Esophagus mucosa (tissue), 1 donor: ENCODE results near the gene S100A5. TPM values are rescaled to one million over a fixed set of nuclear protein-coding genes. Genes with fewer than 3 reads are reported as not detected.
A peak's percentile ranks its signal among the peaks of the same experiment; 100 is the strongest.
"Not testable (repeated sequence)": the region's sequence is repeated elsewhere in the genome, so short reads cannot be mapped to it uniquely, and the experiment has no call there.

Source experiments
- ATAC-seq: fragments of 200-7000 bp; cut with Tn5 transposase; one replicate; pipeline ENCODE4 v1.9.1; 2020
- total RNA-seq: library from RNA; stranded (reverse); gene quantifications from one replicate; pipeline ENCODE4 v1.2.4, GENCODE V29; 2023
- donor health status: DM: yes; HTN: yes; CAD: no.

S100A5 gene, protein sequence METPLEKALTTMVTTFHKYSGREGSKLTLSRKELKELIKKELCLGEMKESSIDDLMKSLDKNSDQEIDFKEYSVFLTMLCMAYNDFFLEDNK
- not detected for total RNA-seq

DNA sequence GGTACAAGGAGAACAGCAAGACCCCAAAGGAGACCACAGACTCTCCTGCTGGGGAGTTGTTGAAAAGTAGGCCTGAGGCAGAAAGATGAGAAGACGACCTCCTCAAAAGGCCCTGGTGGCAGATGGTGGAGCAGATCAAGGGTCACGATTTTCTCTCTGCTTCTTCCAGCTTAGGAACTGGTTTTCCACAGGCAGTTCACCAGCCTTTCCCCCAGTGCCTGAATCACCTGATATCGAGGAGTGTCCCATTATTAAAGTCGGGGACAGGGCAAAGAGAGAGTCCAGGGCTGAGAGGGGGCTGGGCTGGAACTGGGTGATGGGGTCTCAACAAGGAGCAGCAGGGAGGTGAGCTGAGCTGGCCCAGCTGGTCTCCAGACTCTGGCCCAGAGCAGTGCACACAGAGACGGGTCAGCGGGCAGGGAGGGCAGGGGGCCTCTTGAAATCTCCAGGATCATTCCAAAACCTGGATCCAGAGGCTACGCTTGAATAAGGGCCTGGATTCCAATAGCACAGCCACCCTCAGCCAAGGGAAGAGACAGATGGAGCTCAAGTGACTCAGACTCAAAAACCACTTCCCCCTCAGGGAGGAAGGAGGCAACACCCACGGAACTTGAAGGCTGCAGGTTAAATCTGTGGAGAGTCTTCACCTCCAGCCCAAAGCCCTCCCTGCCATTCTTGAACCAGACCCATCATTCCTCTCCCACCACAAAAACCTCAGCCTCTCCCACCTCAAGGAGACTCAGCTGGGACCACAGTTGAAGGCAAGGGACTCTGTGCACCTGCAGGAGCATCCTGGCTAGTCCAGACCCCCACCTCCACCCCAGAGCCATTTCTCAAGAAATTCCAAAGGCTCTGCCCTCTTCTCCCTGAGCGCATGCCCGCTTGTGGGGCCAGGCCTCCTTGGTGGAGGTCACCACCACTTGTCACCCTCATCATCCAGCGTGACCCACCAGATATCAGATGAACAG lies at the start of gene S100A5:
Gene S100A5 (minus strand): TSS at position 541 of the 968 bp plus-strand sequence. CDS start 743 bp downstream, outside the sequence.
- ATAC-seq = no peak

DNA sequence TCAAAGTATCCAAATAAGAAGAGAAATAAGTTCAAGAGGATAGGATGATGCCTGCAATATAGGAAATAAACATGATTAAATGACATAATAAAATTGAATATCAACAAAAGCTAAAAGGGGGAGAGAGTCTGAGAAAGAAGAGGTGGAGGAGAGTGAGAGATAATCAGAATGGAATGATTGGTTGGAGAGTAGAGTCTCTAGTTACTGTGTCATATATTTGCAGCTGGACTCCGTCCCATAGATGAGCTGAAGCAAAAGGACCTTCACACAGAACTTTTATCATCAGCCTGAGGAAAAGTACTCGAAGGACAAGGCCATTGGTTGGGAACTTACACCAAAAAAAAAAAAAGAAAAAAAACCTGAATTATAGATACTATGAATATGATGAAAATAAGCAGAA lies 47.7 kb upstream of the S100A5 start:
- no peak for ATAC-seq

DNA sequence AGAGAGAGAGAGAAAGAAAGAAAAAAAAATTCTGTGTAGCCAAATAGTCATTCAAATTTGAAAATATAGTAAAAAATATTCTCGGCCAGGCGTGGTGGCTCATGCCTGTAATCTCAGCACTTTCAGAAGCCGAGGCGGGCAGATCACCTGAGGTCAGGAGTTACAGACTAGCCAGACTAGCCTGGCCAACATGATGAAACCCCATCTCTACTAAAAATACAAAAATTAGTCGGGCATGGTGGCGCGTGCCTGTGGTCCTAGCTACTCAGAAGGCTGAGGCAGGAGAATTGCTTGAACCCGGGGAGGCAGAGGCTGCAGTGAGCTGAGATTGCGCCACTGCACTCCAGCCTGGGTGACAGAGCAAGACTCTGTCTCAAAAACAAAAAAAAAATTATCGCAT lies 47.3 kb upstream of the S100A5 start:
- not testable (repeated sequence) for ATAC-seq

DNA sequence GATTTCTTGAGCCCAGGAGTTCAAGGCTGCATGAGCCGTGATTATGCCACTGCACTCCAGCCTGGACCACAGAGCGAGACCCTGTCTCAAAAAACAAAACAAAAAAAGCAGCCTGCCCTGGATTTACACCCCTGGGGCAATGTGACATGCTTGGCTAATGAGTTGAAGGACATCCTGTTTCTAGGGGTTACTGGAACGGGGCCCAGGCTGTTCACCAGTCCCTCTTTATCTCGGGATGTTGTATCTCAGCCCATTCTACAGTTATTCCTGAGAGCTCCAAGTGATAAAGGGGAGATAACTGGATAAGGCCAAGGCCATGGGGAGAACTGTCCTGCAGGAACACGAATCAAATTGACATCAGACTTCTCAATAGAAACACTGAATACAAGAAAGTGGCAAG lies 46.6 kb upstream of the S100A5 start:
- peak; percentile 20 for ATAC-seq

DNA sequence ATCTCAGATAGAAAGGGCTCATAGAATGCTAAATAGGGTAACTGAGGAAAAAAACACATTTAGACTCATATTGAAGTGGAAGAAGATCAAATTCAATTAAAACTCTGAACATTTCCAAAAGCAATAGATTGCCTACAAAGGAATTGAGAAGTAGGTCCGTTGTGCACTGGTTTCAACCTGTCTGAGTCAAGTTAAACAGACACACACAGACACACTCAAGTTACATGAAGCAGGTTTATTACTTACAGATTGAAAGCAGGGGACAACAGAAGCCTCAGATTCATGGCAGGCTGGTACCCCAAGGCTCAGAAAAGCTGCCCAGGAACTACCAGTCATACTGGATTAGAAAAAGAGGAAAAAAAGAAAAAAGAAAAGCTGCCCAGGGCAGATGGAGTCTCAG lies 45.6 kb upstream of the S100A5 start:
- ATAC-seq = no peak

DNA sequence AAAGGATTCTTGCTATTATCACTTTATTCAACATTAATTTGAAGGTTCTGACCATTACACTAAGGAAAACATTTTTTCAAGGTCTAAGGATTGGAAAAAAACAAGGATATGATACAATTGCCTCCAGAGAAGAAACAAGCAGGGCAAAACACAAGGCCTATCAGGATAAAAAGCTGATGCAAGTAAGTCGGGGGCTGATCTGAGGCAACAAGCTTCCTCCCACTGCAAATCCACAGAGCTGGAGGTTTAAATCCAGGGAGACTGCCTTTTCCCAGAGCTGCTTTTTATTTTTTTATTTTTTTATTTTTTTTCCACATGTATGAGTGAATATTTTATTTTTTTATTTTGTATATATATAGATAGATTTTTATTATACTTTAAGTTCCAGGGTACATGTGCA lies 44.3 kb upstream of the S100A5 start:
- no peak for ATAC-seq

DNA sequence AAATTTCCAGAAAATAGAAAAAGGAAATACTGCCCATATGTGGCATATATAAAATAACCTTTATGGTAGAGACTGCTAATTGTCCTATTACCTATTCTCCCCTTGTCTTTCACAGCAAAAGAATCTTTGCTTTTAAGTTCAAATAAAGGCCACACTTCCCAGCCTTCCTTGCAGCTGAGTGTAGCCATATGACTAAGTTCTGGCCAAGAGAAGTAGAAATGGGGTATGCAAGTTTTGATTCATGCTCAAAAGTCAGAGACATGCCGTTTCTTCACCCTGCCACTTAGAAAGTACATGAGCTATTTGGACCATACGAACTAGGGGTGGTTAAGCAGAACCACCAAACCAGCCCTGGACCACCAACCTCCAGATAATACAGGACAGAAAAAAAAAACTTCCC lies 43.2 kb upstream of the S100A5 start:
- ATAC-seq = no peak

DNA sequence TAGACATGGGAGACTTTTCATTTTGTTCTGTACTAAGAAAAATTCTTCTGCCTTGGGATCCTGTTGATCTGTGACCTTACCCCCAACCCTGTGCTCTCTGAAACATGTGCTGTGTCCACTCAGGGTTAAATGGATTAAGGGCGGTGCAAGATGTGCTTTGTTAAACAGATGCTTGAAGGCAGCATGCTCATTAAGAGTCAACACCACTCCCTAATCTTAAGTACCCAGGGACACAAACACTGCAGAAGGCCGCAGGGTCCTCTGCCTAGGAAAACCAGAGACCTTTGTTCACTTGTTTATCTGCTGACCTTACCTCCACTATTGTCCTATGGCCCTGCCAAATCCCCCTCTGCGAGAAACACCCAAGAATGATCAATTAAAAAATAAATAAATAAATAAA lies 42.8 kb upstream of the S100A5 start:
- ATAC-seq = not testable (repeated sequence)

DNA sequence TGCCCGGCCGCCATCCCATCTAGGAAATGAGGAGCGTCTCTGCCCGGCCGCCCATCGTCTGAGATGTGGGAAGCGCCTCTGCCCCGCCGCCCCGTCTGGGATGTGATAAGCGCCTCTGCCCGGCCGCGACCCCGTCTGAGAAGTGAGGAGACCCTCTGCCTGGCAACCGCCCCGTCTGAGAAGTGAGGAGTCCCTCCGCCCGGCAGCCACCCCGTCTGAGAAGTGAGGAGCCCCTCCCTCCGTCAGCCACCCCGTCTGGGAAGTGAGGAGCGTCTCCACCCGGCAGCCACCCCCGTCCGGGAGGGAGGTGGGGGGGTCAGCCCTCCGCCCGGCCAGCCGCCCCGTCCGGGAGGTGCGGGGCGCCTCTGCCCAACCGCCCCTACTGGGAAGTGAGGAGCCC lies 42.1 kb upstream of the S100A5 start:
- not testable (repeated sequence) for ATAC-seq

DNA sequence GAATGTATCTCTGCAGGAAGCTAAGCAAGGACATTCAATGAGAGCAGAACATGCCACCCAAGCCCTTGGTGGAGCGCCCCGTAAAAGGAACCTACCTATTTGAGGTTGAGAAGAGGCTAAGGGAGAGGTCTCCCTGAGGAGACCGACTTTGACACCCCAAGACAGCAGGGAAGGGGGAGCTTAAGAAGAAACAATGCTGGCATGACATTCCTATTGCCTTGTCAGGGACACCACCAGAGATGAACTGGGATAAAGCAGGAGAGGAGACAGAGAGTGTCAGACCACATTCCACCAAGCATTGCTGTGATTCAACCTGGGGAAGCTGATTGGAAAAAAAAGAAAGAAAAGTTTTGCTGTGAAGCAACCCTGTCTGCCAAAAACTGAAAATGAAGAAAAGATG lies 38.2 kb upstream of the S100A5 start:
- no peak for ATAC-seq

DNA sequence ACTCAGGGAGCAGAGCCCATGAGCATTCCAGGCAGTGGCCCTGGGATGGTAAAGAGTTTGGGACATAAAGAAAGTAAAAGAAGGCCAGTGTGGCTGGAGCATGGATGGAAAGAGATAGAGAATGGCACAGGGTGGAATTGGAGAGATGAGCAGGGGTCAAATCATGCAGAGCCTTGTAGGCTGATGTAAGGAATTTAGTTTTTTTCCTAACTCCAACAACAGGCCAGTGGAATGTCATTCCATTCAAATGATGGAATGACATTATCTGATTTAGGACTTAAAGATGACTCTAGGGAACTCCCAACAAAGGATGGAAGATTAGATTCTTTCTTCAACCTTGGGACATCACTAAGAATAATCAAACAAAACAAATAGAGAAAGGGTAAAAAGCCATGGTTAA lies 37.8 kb upstream of the S100A5 start:
- no peak for ATAC-seq

DNA sequence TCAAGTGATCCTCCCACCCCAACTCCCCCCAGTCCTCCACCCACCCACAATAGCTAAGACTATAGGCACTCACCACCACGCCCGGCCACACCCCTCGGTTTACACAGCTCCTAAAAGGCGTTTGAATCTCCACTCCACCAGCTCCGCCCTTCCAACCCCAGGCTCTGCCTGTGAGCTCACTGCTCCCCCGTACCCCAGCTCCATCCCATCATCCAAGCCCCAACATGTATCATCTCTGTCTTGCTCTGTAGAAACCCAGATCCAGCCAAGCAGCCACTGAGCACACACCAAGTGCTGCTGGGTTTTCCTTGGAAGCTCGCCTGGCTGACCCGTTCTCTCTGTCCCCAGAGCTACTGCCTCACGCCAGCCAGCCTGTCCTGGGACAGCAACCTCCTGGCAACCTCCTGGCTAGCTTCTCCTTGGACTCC lies 36.9 kb upstream of the S100A5 start:
- peak; percentile 90 for ATAC-seq

DNA sequence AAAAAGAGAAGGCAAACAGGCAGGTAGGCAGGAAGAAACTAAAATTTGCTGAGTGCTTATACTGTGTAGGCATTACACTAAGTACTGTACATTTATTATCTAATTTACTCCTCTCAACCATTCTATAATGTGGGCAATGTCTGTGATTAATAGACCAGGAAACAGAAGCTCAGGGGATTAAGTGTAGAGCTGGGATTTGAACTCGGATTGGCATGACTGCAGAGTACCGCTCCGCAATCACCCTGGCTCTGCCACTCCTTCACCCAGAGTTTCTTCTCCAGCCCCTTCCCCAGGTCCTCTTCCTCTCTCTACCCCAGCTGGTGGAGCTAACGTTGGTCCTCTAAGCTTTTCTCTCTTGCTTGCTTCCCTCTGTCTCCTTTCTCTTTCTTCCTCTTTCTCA lies 36.4 kb upstream of the S100A5 start:
- ATAC-seq = peak; percentile 68

DNA sequence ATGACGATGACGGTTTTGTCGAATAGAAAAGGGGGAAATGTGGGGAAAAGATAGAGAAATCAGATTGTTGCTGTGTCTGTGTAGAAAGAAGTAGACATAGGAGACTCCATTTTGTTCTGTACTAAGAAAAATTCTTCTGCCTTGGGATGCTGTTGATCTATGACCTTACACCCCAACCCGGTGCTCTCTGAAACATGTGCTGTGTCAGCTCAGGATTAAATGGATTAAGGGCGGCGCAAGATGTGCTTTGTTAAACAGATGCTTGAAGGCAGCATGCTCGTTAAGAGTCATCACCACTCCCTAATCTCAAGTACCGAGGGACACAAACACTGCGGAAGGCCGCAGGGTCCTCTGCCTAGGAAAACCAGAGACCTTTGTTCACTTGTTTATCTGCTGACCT lies 34.8 kb upstream of the S100A5 start:
- ATAC-seq = not testable (repeated sequence)

DNA sequence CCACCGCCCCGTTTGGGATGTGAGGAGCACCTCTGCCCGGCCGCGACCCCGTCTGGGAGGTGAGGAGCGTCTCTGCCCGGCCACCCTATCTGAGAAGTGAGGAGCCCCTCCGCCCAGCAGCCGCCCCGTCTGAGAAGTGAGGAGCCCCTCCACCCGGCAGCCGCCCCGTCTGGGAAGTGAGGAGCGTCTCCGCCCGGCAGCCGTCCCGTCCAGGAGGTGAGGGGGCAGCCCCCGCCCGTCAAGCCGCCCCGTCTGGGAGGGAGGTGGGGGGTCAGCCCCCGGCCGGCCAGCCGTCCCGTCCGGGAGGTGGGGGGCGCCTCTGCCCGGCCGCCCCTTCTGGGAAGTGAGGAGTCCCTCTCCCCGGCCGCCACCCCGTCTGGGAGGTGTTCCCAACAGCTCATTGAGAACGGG lies 34.4 kb upstream of the S100A5 start:
- ATAC-seq = not testable (repeated sequence)

DNA sequence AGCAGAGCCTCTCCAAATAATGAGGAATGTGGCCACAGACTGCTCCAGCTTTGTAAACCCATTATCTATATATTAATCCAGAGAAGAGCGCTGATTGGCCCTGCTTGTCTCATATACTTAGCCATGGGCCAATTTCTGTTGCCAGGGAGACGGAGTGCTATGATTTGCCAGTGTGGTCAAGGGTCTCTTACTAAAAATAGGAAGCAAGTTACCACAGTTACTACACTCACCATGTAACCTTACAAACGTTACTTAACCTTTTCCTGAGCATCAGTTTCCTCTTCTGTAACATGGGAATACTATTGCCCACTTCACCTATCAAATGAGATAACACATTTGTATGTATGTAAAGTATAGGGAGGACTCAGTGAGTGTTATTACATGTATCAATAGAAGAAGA lies 32.6 kb upstream of the S100A5 start:
- ATAC-seq = no peak

DNA sequence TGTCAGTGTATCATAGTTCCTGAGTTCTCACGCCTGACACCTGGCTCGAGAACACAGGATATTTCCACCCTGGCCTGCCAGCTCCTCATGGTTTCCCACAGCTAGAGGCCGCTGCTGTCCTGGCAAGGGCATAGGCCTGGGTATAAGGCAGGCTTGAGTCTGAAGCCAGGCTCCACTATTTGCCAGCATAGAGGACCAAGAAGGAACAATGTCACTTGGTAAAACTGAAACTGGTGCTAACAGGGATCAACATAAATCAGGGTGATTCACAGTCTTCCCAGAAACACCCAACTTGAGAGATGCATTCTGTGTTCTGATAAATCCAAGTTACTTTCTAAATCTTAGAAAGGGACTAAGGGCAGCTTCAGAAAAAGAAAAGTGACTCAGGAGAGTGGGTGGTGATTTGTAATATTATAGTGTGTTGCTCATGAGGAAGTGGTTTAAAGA lies 31.9 kb upstream of the S100A5 start:
- peak; percentile 73 for ATAC-seq

DNA sequence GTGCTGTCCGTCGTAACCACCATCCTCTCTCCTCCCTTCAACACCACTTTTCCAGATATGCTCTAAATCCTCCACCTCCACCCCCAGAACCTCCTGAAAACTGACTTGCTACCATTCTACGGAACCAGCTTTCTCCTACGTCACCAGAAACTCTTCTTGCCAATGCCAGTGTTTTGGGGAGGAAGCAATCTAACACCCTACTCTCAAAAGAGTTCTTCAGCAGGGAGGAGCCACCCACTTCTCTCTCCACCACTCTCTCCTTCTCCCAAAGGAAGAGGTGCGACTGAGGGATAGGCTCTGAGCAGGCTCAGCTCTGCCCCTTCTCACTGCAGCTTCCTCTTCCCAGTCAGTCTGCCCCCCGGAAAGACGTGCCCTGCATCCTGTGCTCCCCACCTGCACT lies 31.0 kb upstream of the S100A5 start:
- no peak for ATAC-seq

DNA sequence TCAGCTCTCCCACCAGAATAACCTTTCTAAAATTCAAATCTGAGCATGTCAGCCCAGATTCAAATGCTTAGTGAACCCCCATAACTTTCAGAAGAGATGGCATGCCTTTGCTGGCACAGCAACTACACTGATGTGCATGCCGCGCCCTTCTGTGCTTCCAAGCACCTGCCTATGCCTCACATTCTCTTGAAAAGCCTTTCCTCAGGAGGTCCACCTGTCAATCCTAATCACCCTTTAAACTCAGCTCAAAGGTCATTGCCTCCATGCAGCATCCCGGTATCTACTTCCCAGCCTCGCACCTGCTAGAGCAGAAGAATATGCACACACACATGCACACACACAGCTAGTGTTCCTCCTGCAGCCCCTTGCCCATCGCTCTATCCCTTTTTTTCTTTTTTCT lies 30.1 kb upstream of the S100A5 start:
- ATAC-seq = no peak

DNA sequence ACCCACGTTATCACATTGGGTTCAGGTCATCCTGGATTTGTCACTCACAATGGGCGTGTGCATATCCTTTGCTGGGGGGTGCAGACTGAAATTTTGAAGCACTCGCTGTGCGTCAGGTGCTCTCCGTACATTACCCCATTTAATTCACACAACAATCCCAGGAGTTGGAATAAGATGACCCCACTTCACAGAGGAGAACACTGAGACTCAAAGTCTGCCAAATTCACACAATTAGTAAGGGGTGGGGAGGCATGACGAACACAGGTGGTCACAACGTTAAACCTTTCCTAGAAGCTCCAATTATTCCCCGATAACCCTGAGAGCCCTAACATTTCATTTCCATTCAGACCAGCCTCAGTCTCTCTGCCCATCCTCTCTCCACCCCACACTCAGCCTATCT lies 28.7 kb upstream of the S100A5 start:
- ATAC-seq = no peak

DNA sequence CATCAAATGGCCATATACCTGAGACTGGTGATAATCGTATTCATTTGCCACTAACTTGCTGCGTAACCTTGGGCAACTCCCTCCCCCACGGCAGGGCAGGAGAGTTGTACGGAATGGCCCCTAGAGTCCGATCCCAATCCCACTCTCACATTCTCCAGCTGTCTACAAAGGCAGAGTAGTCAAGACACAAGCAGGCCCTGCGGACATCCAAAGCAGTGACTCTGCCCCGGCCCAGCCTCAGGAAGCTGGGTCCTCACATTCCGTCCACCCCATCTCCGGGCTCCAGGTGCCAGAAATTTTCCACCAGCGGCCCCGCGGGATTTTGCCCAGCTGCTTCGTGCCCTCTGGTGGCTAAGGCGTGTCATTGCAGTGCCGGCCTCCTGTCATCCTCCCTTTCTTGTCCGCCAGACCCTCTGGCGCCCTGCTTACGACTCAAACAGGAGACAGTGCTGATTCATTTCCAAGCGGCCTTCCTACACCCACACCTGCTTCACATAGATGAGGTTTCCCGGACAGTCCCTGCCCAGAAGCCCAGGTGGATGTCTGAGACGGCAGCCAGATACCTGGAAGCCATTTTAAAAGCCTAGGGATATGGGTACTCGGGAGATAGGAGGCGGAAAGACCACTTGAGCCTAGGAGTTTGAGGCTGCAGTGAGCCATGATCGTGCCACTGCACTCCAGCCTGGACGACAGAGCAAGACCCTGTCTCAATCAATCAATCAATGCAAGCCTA lies 27.8 kb upstream of the S100A5 start:
- peak; percentile 23 for ATAC-seq

DNA sequence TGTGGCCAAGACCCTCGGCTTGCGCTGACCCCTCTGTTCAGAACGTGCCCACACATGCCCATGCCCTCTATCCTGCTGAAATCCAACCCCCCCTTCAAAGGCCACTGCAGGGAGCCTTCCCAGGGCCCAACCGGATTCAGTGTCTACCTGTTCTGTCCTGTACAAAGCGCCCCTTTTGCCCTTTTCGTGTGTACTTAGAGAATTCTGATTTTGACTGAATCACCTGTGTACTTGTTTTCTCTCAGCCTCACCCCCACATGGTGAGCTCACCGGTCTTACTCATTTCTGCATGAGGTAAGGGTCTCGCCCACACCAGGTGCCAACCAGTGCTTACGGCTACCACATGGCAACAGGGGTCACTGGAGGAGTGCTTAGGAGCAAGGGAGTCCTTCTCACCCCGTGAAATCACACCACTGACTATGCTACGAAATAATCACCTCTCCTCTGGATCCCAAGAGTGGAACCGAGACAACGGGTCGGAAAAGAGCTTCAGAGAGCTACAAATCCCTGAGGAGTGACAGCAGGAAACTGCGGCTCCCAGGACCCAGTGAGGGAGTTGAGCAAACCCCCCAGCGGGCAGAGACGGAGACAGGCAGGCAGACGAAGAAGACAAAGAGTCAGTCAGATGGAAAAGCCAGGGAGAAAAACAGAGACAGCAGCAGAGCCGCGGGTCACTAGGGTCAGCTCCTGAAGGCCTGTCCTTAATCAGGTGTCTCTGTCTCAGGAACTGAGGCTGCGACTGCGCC lies 27.1 kb upstream of the S100A5 start:
- ATAC-seq = peak; percentile 51
